Ovary (tissue), 3 donors: Measurements from ENCODE around the gene NF1.

Experiments used
- EP300 ChIP-seq: sonication (generic); formaldehyde crosslinking; IDR thresholded peaks from one replicate; pipeline ENCODE4 v1.6.1; 2017; ENCODE audit warnings: antibody characterized with exemption
- POLR2A ChIP-seq: fragments of 450-650 bp; IDR thresholded peaks from one replicate; pipeline ENCODE4 v1.6.1; 2017; ENCODE audit warnings: antibody characterized with exemption, mild to moderate bottlenecking, moderate library complexity
- TF ChIP-seq, protein P1 (sequence below), 3 donors: fragments of 450-650 bp in 2 of 3; fragments of 200-600 bp in 1 of 3; IDR thresholded peaks; one replicate each; pipeline versions ENCODE4 v1.5.1 to v1.8.0; 2016 to 2022; ENCODE audit warnings: antibody characterized with exemption in 3 of 3, mild to moderate bottlenecking in 1 of 3
- donor health status: DM: no; HTN: no; CAD: no.

GRCh38 chr17:31307640-31308039 lies 212.9 kb downstream of the NF1 start:
- TF ChIP-seq, protein P1, sequence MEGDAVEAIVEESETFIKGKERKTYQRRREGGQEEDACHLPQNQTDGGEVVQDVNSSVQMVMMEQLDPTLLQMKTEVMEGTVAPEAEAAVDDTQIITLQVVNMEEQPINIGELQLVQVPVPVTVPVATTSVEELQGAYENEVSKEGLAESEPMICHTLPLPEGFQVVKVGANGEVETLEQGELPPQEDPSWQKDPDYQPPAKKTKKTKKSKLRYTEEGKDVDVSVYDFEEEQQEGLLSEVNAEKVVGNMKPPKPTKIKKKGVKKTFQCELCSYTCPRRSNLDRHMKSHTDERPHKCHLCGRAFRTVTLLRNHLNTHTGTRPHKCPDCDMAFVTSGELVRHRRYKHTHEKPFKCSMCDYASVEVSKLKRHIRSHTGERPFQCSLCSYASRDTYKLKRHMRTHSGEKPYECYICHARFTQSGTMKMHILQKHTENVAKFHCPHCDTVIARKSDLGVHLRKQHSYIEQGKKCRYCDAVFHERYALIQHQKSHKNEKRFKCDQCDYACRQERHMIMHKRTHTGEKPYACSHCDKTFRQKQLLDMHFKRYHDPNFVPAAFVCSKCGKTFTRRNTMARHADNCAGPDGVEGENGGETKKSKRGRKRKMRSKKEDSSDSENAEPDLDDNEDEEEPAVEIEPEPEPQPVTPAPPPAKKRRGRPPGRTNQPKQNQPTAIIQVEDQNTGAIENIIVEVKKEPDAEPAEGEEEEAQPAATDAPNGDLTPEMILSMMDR (IDR thresholded peaks at IDR 0.05) = no peak
- TF ChIP-seq POLR2A (no peak), EP300 (no peak)
